Esophagus (tissue), 2 donors: ENCODE measurements around the gene POLK. TPM values are rescaled to one million over a fixed set of nuclear protein-coding genes. Genes with fewer than 3 reads are reported as not detected.
"Not testable (repeated sequence)": the region's sequence is repeated elsewhere in the genome, so short reads cannot be mapped to it uniquely, and the experiment has no call there.

Experiments
- H3K27ac ChIP-seq, 2 donors: one replicate each; pipeline ENCODE4 v1.5.1; 2013; ENCODE audit warnings: low read depth in 2 of 2, mild to moderate bottlenecking in 2 of 2, inconsistent platforms in 1 of 2, low read length in 1 of 2, moderate library complexity in 1 of 2
- H3K27me3 ChIP-seq, 2 donors: one replicate each; pipeline ENCODE4 v1.6.1; 2013; ENCODE audit warnings: low read length in 2 of 2, control low read depth in 1 of 2, mild to moderate bottlenecking in 1 of 2; ENCODE audit not compliant: insufficient read depth in 2 of 2, control insufficient read depth in 1 of 2
- H3K36me3 ChIP-seq, 2 donors: one replicate each; pipeline ENCODE4 v1.6.1; 2013; ENCODE audit warnings: low read length in 1 of 2; ENCODE audit not compliant: control insufficient read depth in 2 of 2, insufficient read depth in 2 of 2
- H3K4me1 ChIP-seq, 2 donors: one replicate each; pipeline ENCODE4 v1.6.1; 2013; ENCODE audit warnings: low read length in 1 of 2; ENCODE audit not compliant: control insufficient read depth in 2 of 2, insufficient read depth in 2 of 2
- H3K4me3 ChIP-seq, 2 donors: one replicate each; pipeline ENCODE4 v1.5.1; 2013; ENCODE audit warnings: low read length in 2 of 2, mild to moderate bottlenecking in 2 of 2, low read depth in 1 of 2, moderate library complexity in 1 of 2
- H3K9me3 ChIP-seq, 2 donors: one replicate each; pipeline ENCODE4 v1.6.1; 2013; ENCODE audit warnings: mild to moderate bottlenecking in 2 of 2, low read depth in 1 of 2, low read length in 1 of 2, moderate library complexity in 1 of 2; ENCODE audit not compliant: control insufficient read depth in 2 of 2, insufficient read depth in 1 of 2
- WGBS, 2 donors: extraction: QIAGEN DNeasy Blood & Tissue Kit; methylation state at CpG; one replicate each; pipeline ENCODE4 v1.1.7; 2013; 5-methylcytosine and 5-hydroxymethylcytosine counted together
- polyA plus RNA-seq, 2 donors: library from polyadenylated mRNA; stranded (reverse); fragments of 200-250 nt; gene quantifications; one replicate each; pipeline ENCODE4 v1.2.3, GENCODE V29; 2013
- donor health status: healthy with polysubstance abuse.
- donor health status: Bipolar disorder and iron deficiency.

Gene POLK
- polyA plus RNA-seq, 2 donors: 3.2 to 3.5 TPM

DNA sequence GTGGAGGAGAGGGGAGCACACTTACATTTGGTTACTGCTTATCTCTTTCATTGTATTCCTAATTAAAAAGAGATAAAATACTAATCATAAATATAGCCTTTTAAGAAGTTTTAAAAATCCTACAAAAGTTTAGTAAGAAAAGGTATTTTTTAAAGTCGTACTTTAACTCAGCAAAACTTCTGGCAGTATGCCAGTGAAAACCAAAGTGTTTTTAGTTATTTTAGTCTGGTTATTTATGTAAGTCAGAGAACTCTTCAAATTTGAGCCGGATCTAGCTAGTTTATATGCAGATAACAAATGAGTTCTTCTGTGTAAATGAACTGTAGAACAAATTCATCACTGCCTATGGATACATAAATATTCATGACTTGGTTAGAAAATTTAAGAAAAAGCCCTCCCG, 63.1 kb downstream of the POLK start:
- Histone ChIP-seq H3K27ac (no peak overlapping the region), H3K27me3 (no peaks in the 10 kb centered on the region), H3K4me1 (no peaks in the 10 kb centered on the region), H3K9me3 (no peaks in the 10 kb centered on the region), H3K4me3 (no peak overlapping the region), H3K36me3 (no peaks in the 10 kb centered on the region)
- WGBS, 2 donors: 54 to 63% methylated on average over 3 of the region's 3 CpGs

GRCh38 chr5:75578280-75578679, 66.6 kb downstream of the POLK start:
- 91 to 92% methylated on average over 8 of the region's 8 CpGs for WGBS, 2 donors

DNA sequence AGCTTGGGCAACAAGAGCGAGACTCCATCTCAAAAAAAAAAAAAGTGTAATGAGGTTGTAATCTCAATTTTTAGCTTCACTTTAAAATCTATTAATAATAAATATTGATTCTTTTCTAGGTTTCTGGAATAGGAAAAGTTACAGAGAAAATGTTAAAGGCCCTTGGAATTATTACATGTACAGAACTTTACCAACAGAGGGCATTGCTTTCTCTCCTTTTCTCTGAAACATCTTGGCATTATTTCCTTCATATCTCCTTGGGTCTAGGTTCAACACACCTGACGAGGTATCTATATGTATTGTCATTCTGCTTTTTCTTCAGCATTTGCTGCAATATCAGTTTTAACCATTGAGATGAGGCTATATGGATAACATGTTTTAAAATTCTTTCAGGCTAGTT, 73.0 kb downstream of the POLK start:
- 79 to 89% methylated on average over 2 of the region's 2 CpGs for WGBS, 2 donors
- Histone ChIP-seq H3K4me1 (no peaks in the 10 kb centered on the region), H3K9me3 (no peaks in the 10 kb centered on the region), H3K36me3 (no peaks in the 10 kb centered on the region), H3K4me3 (no peak overlapping the region), H3K27ac (no peak overlapping the region), H3K27me3 (no peaks in the 10 kb centered on the region)

More at GRCh38 chr5:75578280-75578679, 66.6 kb downstream of the POLK start:
- H3K9me3 ChIP-seq, H3K4me3 ChIP-seq, H3K27ac ChIP-seq, H3K4me1 ChIP-seq, H3K36me3 ChIP-seq, H3K27me3 ChIP-seq: not testable (repeated sequence)

GRCh38 chr5:75588666-75589065, 77.0 kb downstream of the POLK start:
- Histone ChIP-seq H3K4me1 (no peaks in the 10 kb centered on the region), H3K36me3 (no peaks in the 10 kb centered on the region), H3K27ac (no peak overlapping the region), H3K9me3 (no peaks in the 10 kb centered on the region), H3K27me3 (no peaks in the 10 kb centered on the region), H3K4me3 (no peak overlapping the region)
- WGBS, 2 donors: 89 to 90% methylated on average over 3 of the region's 3 CpGs

GRCh38 chr5:75600535-75600934, 88.8 kb downstream of the POLK start:
- Histone ChIP-seq H3K27ac (no peak overlapping the region), H3K36me3 (peaks cover 3 to 7% of the 10 kb centered on the region in 2 donors), H3K9me3 (no peaks in the 10 kb centered on the region), H3K27me3 (no peaks in the 10 kb centered on the region), H3K4me3 (no peak overlapping the region), H3K4me1 (no peaks in the 10 kb centered on the region)

GRCh38 chr5:75601567-75601966, 89.9 kb downstream of the POLK start:
- H3K4me3 ChIP-seq: no peak overlapping the region
- H3K27me3 ChIP-seq: no peaks in the 10 kb centered on the region
- H3K9me3 ChIP-seq: no peaks in the 10 kb centered on the region
- peaks cover 3 to 7% of the 10 kb centered on the region in 2 donors for H3K36me3 ChIP-seq
- WGBS, 2 donors: 72 to 94% methylated on average over 1 of the region's 1 CpG
- no peaks in the 10 kb centered on the region for H3K4me1 ChIP-seq
- H3K27ac ChIP-seq: no peak overlapping the region

GRCh38 chr5:75601996-75602395, 90.3 kb downstream of the POLK start:
- WGBS, 2 donors: 81 to 87% methylated on average over 3 of the region's 3 CpGs
- Histone ChIP-seq H3K27me3 (no peaks in the 10 kb centered on the region), H3K36me3 (peaks cover 3 to 7% of the 10 kb centered on the region in 2 donors), H3K27ac (no peak overlapping the region), H3K4me3 (no peak overlapping the region), H3K4me1 (no peaks in the 10 kb centered on the region), H3K9me3 (no peaks in the 10 kb centered on the region)

- Histone ChIP-seq H3K27ac (no peak overlapping the region), H3K4me1 (no peaks in the 10 kb centered on the region), H3K27me3 (no peaks in the 10 kb centered on the region), H3K4me3 (no peak overlapping the region), H3K36me3 (peaks cover 3 to 7% of the 10 kb centered on the region in 2 donors), H3K9me3 (no peaks in the 10 kb centered on the region)
Measured at GRCh38 chr5:75603371-75603770, 91.7 kb downstream of the POLK start.

GRCh38 chr5:75603821-75604220, 92.1 kb downstream of the POLK start:
- no peak overlapping the region for H3K4me3 ChIP-seq
- peaks cover 3 to 7% of the 10 kb centered on the region in 2 donors for H3K36me3 ChIP-seq
- H3K4me1 ChIP-seq: no peaks in the 10 kb centered on the region
- H3K27me3 ChIP-seq: no peaks in the 10 kb centered on the region
- 81 to 88% methylated on average over 2 of the region's 2 CpGs for WGBS, 2 donors
- no peaks in the 10 kb centered on the region for H3K9me3 ChIP-seq
- H3K27ac ChIP-seq: no peak overlapping the region

GRCh38 chr5:75607341-75607740, 95.7 kb downstream of the POLK start:
- not testable (repeated sequence) for H3K4me1 ChIP-seq, H3K4me3 ChIP-seq, H3K36me3 ChIP-seq, H3K27ac ChIP-seq, H3K27me3 ChIP-seq, H3K9me3 ChIP-seq
- WGBS, 2 donors: 86 to 87% methylated on average over 5 of the region's 5 CpGs
